ENCODE measurements around the gene ECM2. TPM values are rescaled to one million over a fixed set of nuclear protein-coding genes. Genes with fewer than 3 reads are reported as not detected.

Gene ECM2
- total RNA-seq, 1 experiment from 2014 or later, result not detected

DNA sequence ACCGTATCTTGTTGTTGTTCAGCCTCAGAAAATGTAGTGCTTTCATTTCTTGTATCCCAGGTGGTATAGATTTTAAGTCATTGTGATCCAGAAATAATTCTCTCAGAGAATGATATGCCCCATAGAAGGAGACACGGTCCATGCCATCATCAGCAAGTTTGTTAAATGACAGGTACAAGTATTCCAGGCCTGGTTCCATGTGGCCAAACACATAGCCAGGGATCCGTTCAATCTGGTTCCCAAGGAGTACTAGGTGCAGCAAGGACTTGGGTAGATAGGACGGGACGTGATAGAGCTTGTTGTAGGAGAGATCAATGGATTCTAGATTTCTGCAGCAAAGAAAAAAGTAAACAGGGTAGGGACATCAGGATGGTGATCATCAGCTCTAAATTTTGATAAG lies 35.1 kb downstream of the ECM2 start:
- TF ChIP-seq, protein P1, sequence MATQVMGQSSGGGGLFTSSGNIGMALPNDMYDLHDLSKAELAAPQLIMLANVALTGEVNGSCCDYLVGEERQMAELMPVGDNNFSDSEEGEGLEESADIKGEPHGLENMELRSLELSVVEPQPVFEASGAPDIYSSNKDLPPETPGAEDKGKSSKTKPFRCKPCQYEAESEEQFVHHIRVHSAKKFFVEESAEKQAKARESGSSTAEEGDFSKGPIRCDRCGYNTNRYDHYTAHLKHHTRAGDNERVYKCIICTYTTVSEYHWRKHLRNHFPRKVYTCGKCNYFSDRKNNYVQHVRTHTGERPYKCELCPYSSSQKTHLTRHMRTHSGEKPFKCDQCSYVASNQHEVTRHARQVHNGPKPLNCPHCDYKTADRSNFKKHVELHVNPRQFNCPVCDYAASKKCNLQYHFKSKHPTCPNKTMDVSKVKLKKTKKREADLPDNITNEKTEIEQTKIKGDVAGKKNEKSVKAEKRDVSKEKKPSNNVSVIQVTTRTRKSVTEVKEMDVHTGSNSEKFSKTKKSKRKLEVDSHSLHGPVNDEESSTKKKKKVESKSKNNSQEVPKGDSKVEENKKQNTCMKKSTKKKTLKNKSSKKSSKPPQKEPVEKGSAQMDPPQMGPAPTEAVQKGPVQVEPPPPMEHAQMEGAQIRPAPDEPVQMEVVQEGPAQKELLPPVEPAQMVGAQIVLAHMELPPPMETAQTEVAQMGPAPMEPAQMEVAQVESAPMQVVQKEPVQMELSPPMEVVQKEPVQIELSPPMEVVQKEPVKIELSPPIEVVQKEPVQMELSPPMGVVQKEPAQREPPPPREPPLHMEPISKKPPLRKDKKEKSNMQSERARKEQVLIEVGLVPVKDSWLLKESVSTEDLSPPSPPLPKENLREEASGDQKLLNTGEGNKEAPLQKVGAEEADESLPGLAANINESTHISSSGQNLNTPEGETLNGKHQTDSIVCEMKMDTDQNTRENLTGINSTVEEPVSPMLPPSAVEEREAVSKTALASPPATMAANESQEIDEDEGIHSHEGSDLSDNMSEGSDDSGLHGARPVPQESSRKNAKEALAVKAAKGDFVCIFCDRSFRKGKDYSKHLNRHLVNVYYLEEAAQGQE (IDR thresholded peaks at IDR 0.05; ENCODE audit: insufficient read depth in 1 of 2, low read depth in 2 of 2, low read length in 1 of 2), result no peak
- TF ChIP-seq, protein P2, sequence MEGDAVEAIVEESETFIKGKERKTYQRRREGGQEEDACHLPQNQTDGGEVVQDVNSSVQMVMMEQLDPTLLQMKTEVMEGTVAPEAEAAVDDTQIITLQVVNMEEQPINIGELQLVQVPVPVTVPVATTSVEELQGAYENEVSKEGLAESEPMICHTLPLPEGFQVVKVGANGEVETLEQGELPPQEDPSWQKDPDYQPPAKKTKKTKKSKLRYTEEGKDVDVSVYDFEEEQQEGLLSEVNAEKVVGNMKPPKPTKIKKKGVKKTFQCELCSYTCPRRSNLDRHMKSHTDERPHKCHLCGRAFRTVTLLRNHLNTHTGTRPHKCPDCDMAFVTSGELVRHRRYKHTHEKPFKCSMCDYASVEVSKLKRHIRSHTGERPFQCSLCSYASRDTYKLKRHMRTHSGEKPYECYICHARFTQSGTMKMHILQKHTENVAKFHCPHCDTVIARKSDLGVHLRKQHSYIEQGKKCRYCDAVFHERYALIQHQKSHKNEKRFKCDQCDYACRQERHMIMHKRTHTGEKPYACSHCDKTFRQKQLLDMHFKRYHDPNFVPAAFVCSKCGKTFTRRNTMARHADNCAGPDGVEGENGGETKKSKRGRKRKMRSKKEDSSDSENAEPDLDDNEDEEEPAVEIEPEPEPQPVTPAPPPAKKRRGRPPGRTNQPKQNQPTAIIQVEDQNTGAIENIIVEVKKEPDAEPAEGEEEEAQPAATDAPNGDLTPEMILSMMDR (IDR thresholded peaks at IDR 0.05), result no peak
- TF ChIP-seq POLR2AphosphoS5 (IDR thresholded peaks at IDR 0.05; ENCODE audit: low read depth, low read length), result no peak
- no peak for TF ChIP-seq SIN3A (IDR thresholded peaks at IDR 0.05; ENCODE audit: borderline replicate concordance, insufficient read depth, low read depth, low read length)
- no peak for TF ChIP-seq TCF7L2 (IDR thresholded peaks at IDR 0.05; ENCODE audit: low read depth, low read length)
- no peaks in the 10 kb centered on the region for H3K27me3 ChIP-seq (ENCODE audit: control insufficient read depth, insufficient read depth, low read length)
- no peaks in the 10 kb centered on the region for H3K9me3 ChIP-seq (ENCODE audit: control insufficient read depth, insufficient read depth, low read depth, low read length)
- H3K4me3 ChIP-seq (ENCODE audit: low read depth in 2 of 2, low read length in 2 of 2), result no peak overlapping the region
- no peak overlapping the region for H3K27ac ChIP-seq (ENCODE audit: low read length)
- in situ Hi-C loops (cut with HindIII; ENCODE audit: low pct_unique_long_range_greater_than_20kb, low sequenced_read_pairs) (no loop called here), intact Hi-C loops (cut with micrococcal nuclease; ENCODE audit: unreplicated experiment) (no loop called here)
- CTCF ChIA-PET, result interaction anchor here (0.6 kb wide), 1 partner anchor 289 kb away, joined by 6 read pairs; no protein-coding TSS in a partner anchor
- ATAC-seq (no peak), DNase-seq (ENCODE audit: low read depth, low spot score) (no peak)
- no peaks in the 10 kb centered on the region for H3K4me1 ChIP-seq (ENCODE audit: control insufficient read depth, insufficient read depth, low read length)
- POLR2A ChIA-PET, result no interaction called here
- BruUV-seq (replicated peaks), result no TSS peak
- H3K36me3 ChIP-seq (ENCODE audit: control insufficient read depth, insufficient read depth, low read length), result no peaks in the 10 kb centered on the region

DNA sequence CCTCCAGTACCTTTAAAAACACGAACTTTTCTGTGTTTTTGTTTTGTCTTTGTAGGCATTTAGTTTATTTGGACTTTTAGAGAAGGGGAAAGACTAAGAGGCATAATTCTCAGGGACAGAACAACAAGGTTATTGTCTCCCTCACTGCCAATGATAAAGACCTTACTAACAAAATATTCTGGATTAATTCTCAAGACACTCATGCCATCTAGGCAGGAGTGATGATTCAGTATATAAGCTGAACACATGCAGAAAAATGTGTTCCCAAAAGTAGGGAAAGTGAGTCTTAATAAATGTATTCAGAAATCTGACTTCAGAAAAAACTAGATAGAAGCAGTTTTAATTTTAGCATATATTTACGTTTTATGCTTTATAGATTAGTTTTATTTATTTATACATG lies 36.1 kb downstream of the ECM2 start:
- Histone ChIP-seq H3K27ac (ENCODE audit: low read length) (no peak overlapping the region), H3K36me3 (ENCODE audit: control insufficient read depth, insufficient read depth, low read length) (no peaks in the 10 kb centered on the region), H3K9me3 (ENCODE audit: control insufficient read depth, insufficient read depth, low read depth, low read length) (no peaks in the 10 kb centered on the region), H3K4me1 (ENCODE audit: control insufficient read depth, insufficient read depth, low read length) (no peaks in the 10 kb centered on the region), H3K27me3 (ENCODE audit: control insufficient read depth, insufficient read depth, low read length) (no peaks in the 10 kb centered on the region), H3K4me3 (ENCODE audit: low read depth in 2 of 2, low read length in 2 of 2) (no peak overlapping the region)
- ChIA-PET POLR2A (no interaction called here), CTCF (no interaction called here)
- no TSS peak for BruUV-seq (replicated peaks)
- in situ Hi-C loops (cut with HindIII; ENCODE audit: low pct_unique_long_range_greater_than_20kb, low sequenced_read_pairs), result no loop called here
- ATAC-seq (no peak), DNase-seq (ENCODE audit: low read depth, low spot score) (no peak)
- intact Hi-C loops (cut with micrococcal nuclease; ENCODE audit: unreplicated experiment), result no loop called here
- no peak for TF ChIP-seq SIN3A (IDR thresholded peaks at IDR 0.05; ENCODE audit: borderline replicate concordance, insufficient read depth, low read depth, low read length)
- TF ChIP-seq, protein P2 (IDR thresholded peaks at IDR 0.05), result no peak
- TF ChIP-seq POLR2AphosphoS5 (IDR thresholded peaks at IDR 0.05; ENCODE audit: low read depth, low read length), result no peak
- TF ChIP-seq, protein P1 (IDR thresholded peaks at IDR 0.05; ENCODE audit: insufficient read depth in 1 of 2, low read depth in 2 of 2, low read length in 1 of 2), result no peak
- TF ChIP-seq TCF7L2 (IDR thresholded peaks at IDR 0.05; ENCODE audit: low read depth, low read length), result no peak
